ENCODE data around the gene YPEL2.

Gene YPEL2

GRCh38 chr17:59366773-59367656 lies 35.6 kb downstream of the YPEL2 start:
- no peak for TF ChIP-seq Cebpa-rat (IDR thresholded peaks at IDR 0.05)
- Histone ChIP-seq H3K9ac (peak overlapping the region in 2 of 11 experiments; percentile 71 to 82; a peak in 2 of 22 replicates), H3K9me3 (replicated peaks in 1 of 11) (no peaks in the 10 kb centered on the region), H3K4me2 (peak overlapping the region; percentile 69 to 97 (median 76)), H3K27ac (peak overlapping the region in 3 of 11 experiments; percentile 75 to 91 (median 81); a peak in 6 of 22 replicates), H4K20me1 (peaks cover 16 to 51% (median 37%) of the 10 kb centered on the region in 11 experiments; a peak in 18 of 22 replicates), H3K36me3 (peaks cover 0 to 31% (median 3%) of the 10 kb centered on the region in 11 experiments; a peak in 5 of 22 replicates), H3K4me1 (peaks cover 69 to 100% (median 78%) of the 10 kb centered on the region in 10 experiments), H3K4me3 (no peak overlapping the region), H3K27me3 (no peaks in the 10 kb centered on the region)

- H3K9ac ChIP-seq = no peak overlapping the region
- H3K36me3 ChIP-seq = peaks cover 0 to 31% (median 3%) of the 10 kb centered on the region in 11 experiments; a peak in 5 of 22 replicates
- peaks cover 69 to 100% (median 78%) of the 10 kb centered on the region in 10 experiments for H3K4me1 ChIP-seq
- H3K9me3 ChIP-seq (replicated peaks in 1 of 11) = no peaks in the 10 kb centered on the region
- peaks cover 11 to 46% (median 32%) of the 10 kb centered on the region in 11 experiments; a peak in 17 of 22 replicates for H4K20me1 ChIP-seq
- H3K4me2 ChIP-seq = peak overlapping the region in 9 of 11 experiments; percentile 16 to 97 (median 74); a peak in 14 of 22 replicates
- no peak overlapping the region for H3K27ac ChIP-seq
- no peak for TF ChIP-seq Cebpa-rat (IDR thresholded peaks at IDR 0.05)
- H3K27me3 ChIP-seq = no peaks in the 10 kb centered on the region
- no peak overlapping the region for H3K4me3 ChIP-seq
These were observed 36.2 kb downstream of the YPEL2 start for GRCh38 chr17:59367657-59368045.

- Histone ChIP-seq H3K4me1 (peaks cover 69 to 100% (median 78%) of the 10 kb centered on the region in 10 experiments), H3K4me2 (peak overlapping the region in 4 of 11 experiments; percentile 89 to 97 (median 90); a peak in 6 of 22 replicates), H3K27ac (peak overlapping the region in 1 of 11 experiments; percentile 95; a peak in 2 of 22 replicates), H3K4me3 (no peak overlapping the region), H4K20me1 (peaks cover 4 to 39% (median 25%) of the 10 kb centered on the region in 11 experiments; a peak in 15 of 22 replicates), H3K27me3 (no peaks in the 10 kb centered on the region), H3K9ac (no peak overlapping the region), H3K9me3 (replicated peaks in 1 of 11) (no peaks in the 10 kb centered on the region), H3K36me3 (peaks cover 0 to 24% (median 3%) of the 10 kb centered on the region in 11 experiments; a peak in 5 of 22 replicates)
- TF ChIP-seq Cebpa-rat (IDR thresholded peaks at IDR 0.05) = no peak
These were observed 36.9 kb downstream of the YPEL2 start for GRCh38 chr17:59368218-59368857.

GRCh38 chr17:59369031-59369975 lies 37.8 kb downstream of the YPEL2 start:
- no peak overlapping the region for H3K4me3 ChIP-seq
- H3K9me3 ChIP-seq (replicated peaks in 1 of 11) = no peaks in the 10 kb centered on the region
- peaks cover 0 to 29% (median 16%) of the 10 kb centered on the region in 11 experiments; a peak in 13 of 22 replicates for H4K20me1 ChIP-seq
- no peaks in the 10 kb centered on the region for H3K27me3 ChIP-seq
- peak overlapping the region in 7 of 11 experiments; percentile 2 to 97 (median 90); a peak in 8 of 22 replicates for H3K4me2 ChIP-seq
- H3K27ac ChIP-seq = peak overlapping the region in 3 of 11 experiments; percentile 93 to 95 (median 93); a peak in 4 of 22 replicates
- peaks cover 69 to 100% (median 78%) of the 10 kb centered on the region in 10 experiments for H3K4me1 ChIP-seq
- no peak for TF ChIP-seq Cebpa-rat (IDR thresholded peaks at IDR 0.05)
- peak overlapping the region in 2 of 11 experiments; percentile 20 to 32; a peak in 1 of 22 replicates for H3K9ac ChIP-seq
- peaks cover 0 to 14% (median 3%) of the 10 kb centered on the region in 11 experiments; a peak in 3 of 22 replicates for H3K36me3 ChIP-seq

GRCh38 chr17:59370593-59371299 lies 39.3 kb downstream of the YPEL2 start:
- H3K9me3 ChIP-seq (replicated peaks in 1 of 11) = no peaks in the 10 kb centered on the region
- TF ChIP-seq Cebpa-rat (IDR thresholded peaks at IDR 0.05) = no peak
- H3K27ac ChIP-seq = peak overlapping the region; percentile 70 to 95 (median 83); a peak in 20 of 22 replicates
- peak overlapping the region; percentile 8 to 84 (median 71); a peak in 15 of 22 replicates for H3K9ac ChIP-seq
- peak overlapping the region in 3 of 10 experiments; percentile 21 to 40 (median 30); a peak in 2 of 20 replicates for H3K4me3 ChIP-seq
- H3K4me2 ChIP-seq = peak overlapping the region; percentile 77 to 97 (median 90)
- peaks cover 62 to 100% (median 78%) of the 10 kb centered on the region in 10 experiments for H3K4me1 ChIP-seq
- peaks cover 0 to 15% (median 4%) of the 10 kb centered on the region in 11 experiments; a peak in 9 of 22 replicates for H4K20me1 ChIP-seq
- H3K36me3 ChIP-seq = peaks cover 0 to 7% (median 0%) of the 10 kb centered on the region in 11 experiments; a peak in 1 of 22 replicates
- no peaks in the 10 kb centered on the region for H3K27me3 ChIP-seq

GRCh38 chr17:59371416-59372100 lies 40.1 kb downstream of the YPEL2 start:
- Histone ChIP-seq H3K27ac (peak overlapping the region; percentile 70 to 95 (median 83)), H3K9ac (peak overlapping the region; percentile 36 to 84 (median 71); a peak in 21 of 22 replicates), H3K4me2 (peak overlapping the region; percentile 77 to 97 (median 90)), H3K36me3 (peaks cover 0 to 7% (median 0%) of the 10 kb centered on the region in 11 experiments; a peak in 1 of 22 replicates), H3K4me1 (peaks cover 54 to 100% (median 75%) of the 10 kb centered on the region in 10 experiments), H4K20me1 (peaks cover 0 to 7% (median 0%) of the 10 kb centered on the region in 11 experiments; a peak in 4 of 22 replicates), H3K4me3 (peak overlapping the region in 9 of 10 experiments; percentile 21 to 54 (median 37); a peak in 14 of 20 replicates), H3K9me3 (replicated peaks in 1 of 11) (no peaks in the 10 kb centered on the region), H3K27me3 (no peaks in the 10 kb centered on the region)
- no peak for TF ChIP-seq Cebpa-rat (IDR thresholded peaks at IDR 0.05)
